Measurements from ENCODE around the gene REEP5. TPM values are rescaled to one million over a fixed set of nuclear protein-coding genes. Genes with fewer than 3 reads are reported as not detected.

REEP5 gene
- total and polyA plus RNA-seq, 2 of the 4 experiments (the other 2 are of a cell fraction) = 49.3 to 82.0 TPM

DNA sequence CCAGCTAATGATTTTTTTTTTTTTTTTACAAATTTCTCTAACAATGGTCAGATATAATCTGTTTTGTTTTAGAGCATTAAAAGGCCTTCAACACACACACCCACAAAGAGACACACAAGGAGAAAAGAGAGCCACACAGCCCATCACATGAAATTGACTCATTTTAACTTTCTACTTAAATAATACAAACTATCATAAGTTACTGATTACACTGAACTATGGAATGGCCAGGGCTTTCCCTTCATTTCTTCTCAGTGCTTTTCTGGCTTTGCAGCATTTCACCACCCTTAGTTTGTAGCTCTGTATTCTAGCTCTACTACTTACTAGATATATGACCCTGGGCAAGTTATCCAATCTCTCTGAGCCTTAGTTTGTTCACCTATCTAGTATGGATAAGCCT, 13.2 kb downstream of the REEP5 start:
- no peak overlapping the region for H2AFZ ChIP-seq (replicated peaks; ENCODE audit: low read length, poor library complexity)
- H2AK5ac ChIP-seq (ENCODE audit: low read depth, low read length) = no peak overlapping the region
- H3K23ac ChIP-seq (ENCODE audit: low read depth, low read length) = no peak overlapping the region
- ATAC-seq (ENCODE audit: low read depth) (no peak), DNase-seq (no peak)
- H2BK120ac ChIP-seq (ENCODE audit: low read depth, low read length) = no peak overlapping the region
- no peak overlapping the region for H3K14ac ChIP-seq (replicated peaks; ENCODE audit: low read depth, low read length)
- BruUV-seq (replicated peaks) = no TSS peak
- TF ChIP-seq RAD21 (IDR thresholded peaks at IDR 0.05; ENCODE audit: low read length) (no peak), RFX5 (IDR thresholded peaks at IDR 0.05; ENCODE audit: low read depth, low read length) (no peak), BHLHE40 (IDR thresholded peaks at IDR 0.05; ENCODE audit: low read depth, low read length) (no peak), MAFK (IDR thresholded peaks at IDR 0.05; ENCODE audit: low read depth, low read length) (no peak), MXI1 (IDR thresholded peaks at IDR 0.05; ENCODE audit: borderline replicate concordance, low read depth, low read length) (no peak), CHD1 (IDR thresholded peaks at IDR 0.05; ENCODE audit: low read depth, low read length) (no peak), RCOR1 (IDR thresholded peaks at IDR 0.05; ENCODE audit: insufficient replicate concordance, low read length) (no peak), CEBPB (IDR thresholded peaks at IDR 0.05; ENCODE audit: low read depth, low read length) (no peak)
- in situ Hi-C loops (cut with MboI; ENCODE audit: low sequenced_read_pairs) = no loop called here
- no peak overlapping the region for H2BK15ac ChIP-seq (ENCODE audit: low read depth, low read length)
- H3K18ac ChIP-seq (ENCODE audit: low read depth, low read length) = no peak overlapping the region
- H3K79me1 ChIP-seq (ENCODE audit: low read depth in 1 of 2, low read length in 2 of 2) = peaks cover 51 to 55% of the 10 kb centered on the region in 2 experiments
- peaks cover 10% of the 10 kb centered on the region; the same call in 1 of the 2 replicates for H3K9me1 ChIP-seq (ENCODE audit: insufficient read depth, low read length)
- no peak overlapping the region for H3K4ac ChIP-seq (ENCODE audit: low read depth, low read length)
- no peak overlapping the region for H3K9ac ChIP-seq (ENCODE audit: low read depth, low read length)
- ChIA-PET CTCF (interaction anchor here (0.6 kb wide), 1 partner anchor 53 kb away, joined by 3 read pairs; no protein-coding TSS in a partner anchor), POLR2A (ENCODE audit: unreplicated experiment) (no interaction called here)
- dilution Hi-C loops (cut with HindIII; ENCODE audit: low sequenced_read_pairs, unreplicated experiment) = no loop called here
- no peak overlapping the region for H4K91ac ChIP-seq (ENCODE audit: insufficient read depth, low read depth, low read length)
- H3K4me2 ChIP-seq (ENCODE audit: low read depth, low read length) = no peak overlapping the region
- intact Hi-C loops (cut with micrococcal nuclease) = no loop called here
- no peak overlapping the region for H3K4me3 ChIP-seq (ENCODE audit: insufficient read depth, low read depth, low read length)
- no peaks in the 10 kb centered on the region for H3K27me3 ChIP-seq (ENCODE audit: control insufficient read depth, insufficient read depth, low read length)
- no peak overlapping the region for H3K56ac ChIP-seq (ENCODE audit: extremely low read depth, insufficient read depth, low read length)
- H3K9me3 ChIP-seq (ENCODE audit: control insufficient read depth, insufficient read depth, low read length) = no peaks in the 10 kb centered on the region
- no peak overlapping the region for H2BK20ac ChIP-seq (ENCODE audit: low read depth, low read length)
- no peak overlapping the region for H2AK9ac ChIP-seq (replicated peaks; ENCODE audit: low read depth, low read length, poor library complexity)
- no peak overlapping the region for H4K8ac ChIP-seq (ENCODE audit: low read depth in 2 of 2, low read length in 2 of 2)
- H3K27ac ChIP-seq (ENCODE audit: insufficient read depth, low read length) = no peak overlapping the region
- H3K36me3 ChIP-seq (ENCODE audit: control insufficient read depth, insufficient read depth, low read length) = peaks cover 16% of the 10 kb centered on the region
- H4K20me1 ChIP-seq (ENCODE audit: insufficient read depth, low read length) = peaks cover 8% of the 10 kb centered on the region
- H3K4me1 ChIP-seq (ENCODE audit: control insufficient read depth, insufficient read depth, low read length) = no peaks in the 10 kb centered on the region
- H4K5ac ChIP-seq (ENCODE audit: low read depth, low read length) = no peak overlapping the region
- H2BK5ac ChIP-seq (ENCODE audit: low read depth, low read length, poor library complexity, severe bottlenecking) = no peak overlapping the region
